Glomerular endothelial cell (primary cell): ENCODE results near the gene ANAPC15. TPM values are rescaled to one million over a fixed set of nuclear protein-coding genes. Genes with fewer than 3 reads are reported as not detected.

Experiments used
- total RNA-seq: library from RNA; depleted of rRNA; stranded (reverse); fragments of >200 nt; gene quantifications from 2 replicates; pipeline ENCODE4 v1.2.3, GENCODE V29; 2015

ANAPC15 gene
- total RNA-seq, 1 donor from 2014 or later = 28.8 TPM

Other genes starting within 250 kb of the ANAPC15 start
- not detected in 2 replicates for gene DEFB131B, start 234.2 kb downstream of the ANAPC15 start, total RNA-seq
- 2.5 and 8.3 TPM in 2 replicates for gene XNDC1N, start 184.1 kb downstream of the ANAPC15 start, total RNA-seq
- 30.5 and 31.4 TPM in 2 replicates for gene RNF121, start 183.6 kb downstream of the ANAPC15 start, total RNA-seq
- 3.7 and 14.8 TPM in 2 replicates for gene IL18BP, start 113.8 kb downstream of the ANAPC15 start, total RNA-seq
- 120 and 200 TPM in 2 replicates for gene NUMA1, start 32.2 kb downstream of the ANAPC15 start, total RNA-seq
- gene LRRC51, start 31.8 kb downstream of the ANAPC15 start, total RNA-seq = 3.4 and 7.8 TPM in 2 replicates
- 135 and 150 TPM in 2 replicates for gene LAMTOR1, start 9.4 kb downstream of the ANAPC15 start, total RNA-seq
- gene TOMT, start 6.8 kb downstream of the ANAPC15 start, total RNA-seq = not detected in 2 replicates
- gene FOLR3, start 23.0 kb upstream of the ANAPC15 start, total RNA-seq = not detected in 2 replicates
- gene FOLR1, start 79.4 kb upstream of the ANAPC15 start, total RNA-seq = 1.2 TPM in 1 of 2 replicates, not detected in the other
- not detected in 2 replicates for gene FOLR2, start 104.1 kb upstream of the ANAPC15 start, total RNA-seq
- gene INPPL1, start 112.1 kb upstream of the ANAPC15 start, total RNA-seq = 77.3 and 111 TPM in 2 replicates
- gene PHOX2A, start 131.5 kb upstream of the ANAPC15 start, total RNA-seq = not detected in 2 replicates